Adrenal gland (tissue), 5 donors: Measurements from ENCODE around the gene VWF.

Source experiments
- POLR2A ChIP-seq, 2 donors: fragments of 450-650 bp; IDR thresholded peaks; one replicate each; pipeline ENCODE4 v1.6.1; 2017; ENCODE audit warnings: antibody characterized with exemption in 2 of 2, mild to moderate bottlenecking in 2 of 2, moderate library complexity in 1 of 2
- TF ChIP-seq, protein P1 (sequence below), 6 experiments: fragments of 450-650 bp in 4 of 6; fragments of 200-600 bp in 2 of 6; sonication (generic) in 1 of 6; IDR thresholded peaks; 1 replicate in 5 of 6; 2 replicates in 1 of 6; pipeline versions ENCODE4 v1.5.1 to v1.8.0; 2016 to 2021; ENCODE audit warnings: antibody characterized with exemption in 6 of 6, mild to moderate bottlenecking in 2 of 6, moderate library complexity in 1 of 6
- donor health status: DM: no; HTN: no; CAD: no.

GRCh38 chr12:6068227-6068626 lies 56.2 kb downstream of the VWF start:
- TF ChIP-seq, protein P1, sequence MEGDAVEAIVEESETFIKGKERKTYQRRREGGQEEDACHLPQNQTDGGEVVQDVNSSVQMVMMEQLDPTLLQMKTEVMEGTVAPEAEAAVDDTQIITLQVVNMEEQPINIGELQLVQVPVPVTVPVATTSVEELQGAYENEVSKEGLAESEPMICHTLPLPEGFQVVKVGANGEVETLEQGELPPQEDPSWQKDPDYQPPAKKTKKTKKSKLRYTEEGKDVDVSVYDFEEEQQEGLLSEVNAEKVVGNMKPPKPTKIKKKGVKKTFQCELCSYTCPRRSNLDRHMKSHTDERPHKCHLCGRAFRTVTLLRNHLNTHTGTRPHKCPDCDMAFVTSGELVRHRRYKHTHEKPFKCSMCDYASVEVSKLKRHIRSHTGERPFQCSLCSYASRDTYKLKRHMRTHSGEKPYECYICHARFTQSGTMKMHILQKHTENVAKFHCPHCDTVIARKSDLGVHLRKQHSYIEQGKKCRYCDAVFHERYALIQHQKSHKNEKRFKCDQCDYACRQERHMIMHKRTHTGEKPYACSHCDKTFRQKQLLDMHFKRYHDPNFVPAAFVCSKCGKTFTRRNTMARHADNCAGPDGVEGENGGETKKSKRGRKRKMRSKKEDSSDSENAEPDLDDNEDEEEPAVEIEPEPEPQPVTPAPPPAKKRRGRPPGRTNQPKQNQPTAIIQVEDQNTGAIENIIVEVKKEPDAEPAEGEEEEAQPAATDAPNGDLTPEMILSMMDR (IDR thresholded peaks at IDR 0.05), result no peak
- TF ChIP-seq POLR2A (IDR thresholded peaks at IDR 0.05), result no peak
